HG02981 (cell line): ENCODE measurements around the gene PRELP.
"Not testable (repeated sequence)": the region's sequence is repeated elsewhere in the genome, so short reads cannot be mapped to it uniquely, and the experiment has no call there.

Experiments used
- ATAC-seq: cut with Tn5 transposase; IDR thresholded peaks from one replicate; pipeline ENCODE4 v1.9.1; 2021; ENCODE audit warnings: mild to moderate bottlenecking, moderate library complexity; ENCODE audit not compliant: unreplicated experiment

PRELP gene

DNA sequence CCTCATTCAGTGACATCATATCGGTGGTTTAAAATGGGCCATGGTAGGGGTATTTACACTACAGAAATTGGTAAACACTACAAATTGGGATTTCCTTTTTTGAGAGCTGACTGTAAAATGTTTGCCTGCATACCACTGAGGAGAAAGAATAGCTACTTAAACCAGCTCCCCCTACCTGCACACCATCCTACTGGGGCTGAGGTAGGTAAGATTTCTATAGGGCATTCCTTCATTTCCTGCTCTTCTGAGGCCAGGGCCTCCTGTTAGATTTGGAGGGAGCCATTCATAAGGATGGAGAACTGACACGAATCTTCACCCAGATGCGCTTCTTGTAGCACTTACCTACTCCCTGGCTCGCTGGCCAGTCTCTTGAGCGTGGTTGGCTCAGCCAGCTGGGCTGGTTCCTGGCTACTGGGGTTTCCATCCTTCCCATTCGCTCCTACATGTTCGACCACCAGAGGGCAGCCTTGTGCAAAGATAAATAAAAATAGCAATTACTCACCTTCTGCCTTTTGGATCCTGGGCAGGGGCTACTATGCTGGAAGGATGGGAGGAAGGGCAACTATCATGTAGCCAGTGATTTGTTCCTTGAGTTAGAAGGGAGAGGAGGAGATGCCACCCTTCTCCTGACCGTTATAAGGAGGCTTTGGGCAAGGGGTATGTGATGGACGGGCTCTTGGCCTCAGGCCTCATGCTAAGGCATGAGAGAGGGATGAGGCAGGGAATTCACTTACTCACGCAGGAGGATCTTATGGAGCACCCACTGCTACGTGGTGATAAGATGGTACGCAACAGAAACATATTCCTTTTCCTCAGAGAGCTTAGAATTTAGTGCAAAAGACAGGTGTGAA, 29.0 kb downstream of the PRELP start:
- no peak for ATAC-seq

DNA sequence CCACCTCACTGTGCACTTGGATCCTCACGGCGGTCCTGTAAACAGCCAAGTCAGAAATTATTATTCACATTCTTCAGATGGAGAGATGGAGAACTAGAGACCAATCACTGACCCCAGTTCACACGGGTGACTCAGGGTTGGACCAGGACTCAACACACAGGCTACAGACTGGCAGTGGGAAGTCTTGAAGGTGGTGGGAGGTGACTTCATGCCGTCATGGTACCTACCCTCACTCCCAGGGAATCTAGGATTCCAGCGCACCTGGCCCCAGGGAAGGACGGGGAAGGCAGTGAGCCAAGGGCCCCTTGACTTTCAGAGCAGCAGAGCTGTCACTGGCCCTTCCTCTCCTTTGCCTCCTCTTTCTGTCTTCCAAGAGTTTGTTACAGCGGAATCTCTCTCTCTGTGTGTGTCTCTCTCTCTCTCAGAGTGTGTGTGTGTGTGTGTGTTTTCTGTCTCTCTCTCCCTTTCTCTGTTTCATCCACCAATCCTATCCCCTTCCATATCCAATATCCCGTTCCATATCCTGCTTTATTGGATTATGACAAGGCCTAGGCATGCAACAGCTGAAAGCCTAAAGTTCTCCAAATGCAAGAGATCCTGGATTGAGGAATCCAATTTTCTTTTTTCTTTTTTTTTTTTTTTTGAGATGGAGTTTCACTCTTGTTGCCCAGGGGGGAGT, 30.1 kb downstream of the PRELP start:
- ATAC-seq: no peak

DNA sequence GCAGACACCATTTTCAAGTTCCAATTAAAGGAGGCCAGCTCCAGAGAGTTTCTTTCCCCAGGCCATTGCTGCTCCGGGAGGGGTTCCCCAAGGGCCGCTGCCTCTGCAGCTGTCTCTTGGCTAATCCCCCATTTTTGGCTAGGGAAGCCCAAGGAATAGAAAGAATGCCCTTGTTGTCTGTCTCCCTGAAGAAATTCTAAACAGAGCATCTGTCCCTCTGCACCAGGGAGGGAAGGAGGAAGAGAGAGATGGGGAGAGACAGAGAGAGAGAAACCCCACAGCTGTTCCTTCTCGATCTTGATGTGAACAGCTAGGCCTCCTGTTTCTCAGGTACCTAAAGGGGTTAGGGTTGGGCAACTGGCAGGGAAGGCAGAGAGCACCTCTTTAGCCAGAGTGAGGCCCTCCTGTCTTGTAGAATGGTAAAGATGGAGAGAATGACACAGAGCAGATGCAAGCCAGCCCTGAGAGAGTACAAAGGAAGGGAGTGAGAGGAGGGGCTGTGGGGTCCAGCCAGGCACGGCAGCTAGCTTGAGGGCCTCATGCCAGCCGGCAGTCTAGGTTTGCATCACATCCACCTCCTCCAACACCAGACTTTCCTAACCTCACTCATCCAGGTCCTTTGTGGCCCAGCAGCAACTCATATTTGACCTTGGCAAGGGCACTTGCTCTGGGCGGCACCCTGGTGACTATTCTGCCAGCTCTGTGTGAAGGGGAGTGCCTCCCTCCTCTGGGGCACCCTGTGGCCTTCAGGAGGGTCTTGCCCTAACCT, 31.4 kb downstream of the PRELP start:
- no peak for ATAC-seq

DNA sequence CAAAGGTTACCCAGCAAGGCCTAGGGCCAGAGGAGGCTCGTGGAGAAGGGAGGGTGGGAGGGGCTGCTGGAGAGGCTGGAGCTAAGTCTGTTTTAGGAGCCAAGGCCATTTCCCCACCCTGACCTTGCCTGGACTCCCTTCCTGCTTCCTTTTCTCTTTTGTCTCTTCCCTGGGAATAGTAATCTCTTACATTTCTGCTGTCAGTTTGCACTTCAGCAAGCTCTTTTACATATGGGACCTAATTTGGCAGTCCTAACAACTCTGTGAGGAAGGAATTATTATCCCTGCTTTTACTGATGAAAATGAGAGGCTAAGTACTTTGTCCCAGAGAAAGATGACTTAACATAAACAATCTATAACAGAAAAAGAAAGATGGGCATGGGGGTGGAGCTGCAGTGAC, 32.2 kb downstream of the PRELP start:
- ATAC-seq: no peak

DNA sequence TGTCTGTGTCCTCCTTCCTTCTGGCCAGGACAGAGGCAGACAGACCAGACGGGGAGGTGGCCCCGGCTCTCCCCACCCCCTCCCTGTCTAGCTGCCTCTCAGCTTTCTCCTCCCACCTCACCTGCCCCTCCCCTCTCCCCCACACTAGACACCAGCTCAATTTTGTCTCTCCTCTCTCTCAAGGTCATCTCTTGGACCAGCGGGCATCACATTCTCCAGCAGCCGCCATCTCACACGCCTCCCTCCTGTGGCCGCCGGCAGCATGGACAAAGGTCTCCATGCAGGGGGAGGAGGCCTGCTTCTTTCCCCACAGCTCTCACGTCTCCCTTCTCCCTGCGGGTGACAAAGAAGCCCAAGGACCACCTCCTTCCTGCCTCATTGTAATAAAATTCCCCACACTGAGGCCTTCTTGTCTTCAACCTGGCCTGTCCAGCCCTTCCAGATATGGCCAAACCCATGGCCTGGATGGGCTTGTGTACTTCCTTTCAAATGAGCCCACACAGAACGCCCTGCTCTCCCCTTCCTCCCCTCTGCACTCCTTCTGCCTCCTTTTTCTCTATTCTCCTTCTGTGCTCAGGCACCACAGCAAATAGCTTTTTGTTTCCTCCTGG, 33.0 kb downstream of the PRELP start:
- no peak for ATAC-seq

DNA sequence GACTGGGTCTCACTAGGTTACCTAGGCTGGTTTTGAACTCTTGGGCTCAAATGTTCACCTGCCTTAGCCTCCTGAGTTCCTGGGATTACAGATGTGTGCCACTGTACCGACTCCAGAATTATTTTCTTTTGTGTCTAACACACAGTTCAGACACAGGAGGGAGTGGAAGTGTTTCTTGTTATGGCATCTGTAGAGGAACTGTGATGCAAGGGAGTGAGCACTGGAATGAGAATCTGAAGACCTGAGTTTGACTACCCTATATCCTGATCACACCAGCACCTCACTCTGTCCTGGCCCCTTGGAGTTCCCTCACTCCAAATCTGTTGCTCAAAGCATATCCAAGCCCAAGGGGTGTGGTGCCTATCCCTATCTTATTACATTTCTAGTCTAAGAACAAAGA, 33.5 kb downstream of the PRELP start:
- no peak for ATAC-seq

DNA sequence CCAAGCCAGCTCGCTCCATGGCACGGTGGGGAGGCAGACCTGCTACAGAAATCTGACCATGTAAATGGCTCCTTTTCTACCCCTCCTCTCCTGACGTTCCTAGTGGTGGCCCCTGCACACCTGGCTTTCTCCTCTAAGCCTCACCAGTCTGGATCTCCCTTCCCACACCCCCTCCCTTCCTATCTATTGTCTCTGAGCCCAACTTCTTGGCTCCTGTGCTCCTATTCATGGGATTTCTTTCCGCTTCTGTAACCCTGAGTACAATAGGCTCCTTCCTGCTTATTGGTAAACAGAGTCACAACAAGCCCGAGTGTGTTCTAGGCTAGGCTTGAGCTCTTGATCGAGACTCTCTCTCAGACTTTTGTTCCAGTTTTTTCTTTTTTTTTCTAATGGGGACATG, 35.9 kb downstream of the PRELP start:
- ATAC-seq: no peak

- ATAC-seq: no peak
Measured at GRCh38 chr1:203511930-203512329, 36.3 kb downstream of the PRELP start.

DNA sequence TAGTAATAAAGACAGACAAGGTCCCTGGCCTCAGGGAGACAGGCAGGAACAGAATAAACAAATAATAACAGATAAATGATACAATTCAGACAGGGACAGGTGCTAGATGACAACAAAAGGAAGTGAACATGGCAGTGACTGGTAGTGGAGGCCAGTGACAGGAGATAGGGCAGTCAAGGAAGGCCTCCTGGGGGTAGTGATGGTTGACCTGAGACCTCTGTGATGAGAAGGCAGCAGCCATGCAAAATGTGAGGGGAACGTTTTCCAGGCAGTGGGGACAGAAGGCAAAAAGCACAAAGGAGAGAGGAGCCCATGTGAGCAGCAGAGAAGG, 36.9 kb downstream of the PRELP start:
- ATAC-seq: no peak

DNA sequence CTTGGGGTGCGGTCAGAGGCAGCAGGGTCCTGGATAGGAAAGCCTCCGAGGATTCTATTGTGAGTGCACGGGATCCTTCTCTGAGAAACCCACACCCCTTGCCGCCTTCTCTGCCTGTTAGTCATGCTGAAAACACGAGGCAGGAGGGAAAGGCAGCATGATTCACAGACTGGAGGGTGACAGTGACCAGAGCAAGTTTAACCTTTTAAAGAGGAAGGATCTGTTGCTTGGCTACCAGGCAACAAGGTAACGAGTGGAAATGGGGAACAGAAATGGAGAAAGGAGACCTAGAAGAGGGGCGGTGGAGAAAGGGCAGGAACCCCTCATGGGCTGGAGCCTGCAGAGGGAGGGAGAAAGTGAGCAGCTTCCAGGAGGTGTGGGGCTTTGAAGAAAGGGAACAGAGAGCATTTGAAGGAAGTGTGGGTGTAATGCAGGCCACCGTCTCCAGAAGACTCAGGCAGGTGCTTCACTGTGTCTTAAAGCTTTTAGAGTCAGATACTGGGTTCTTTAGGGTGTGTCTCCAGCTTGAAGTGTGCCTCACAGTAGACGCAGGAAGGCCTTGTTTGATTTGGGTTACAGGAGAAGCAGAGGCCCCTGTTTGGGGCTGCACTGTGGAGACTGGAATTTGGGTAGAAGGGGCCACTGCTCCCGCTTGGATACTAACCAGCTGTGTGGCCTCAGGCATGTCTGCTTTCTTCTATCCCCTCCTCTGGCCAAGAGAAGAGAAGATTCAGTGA, 37.4 kb downstream of the PRELP start:
- ATAC-seq: no peak

GRCh38 chr1:203513585-203514031, 38.0 kb downstream of the PRELP start:
- ATAC-seq: no peak

DNA sequence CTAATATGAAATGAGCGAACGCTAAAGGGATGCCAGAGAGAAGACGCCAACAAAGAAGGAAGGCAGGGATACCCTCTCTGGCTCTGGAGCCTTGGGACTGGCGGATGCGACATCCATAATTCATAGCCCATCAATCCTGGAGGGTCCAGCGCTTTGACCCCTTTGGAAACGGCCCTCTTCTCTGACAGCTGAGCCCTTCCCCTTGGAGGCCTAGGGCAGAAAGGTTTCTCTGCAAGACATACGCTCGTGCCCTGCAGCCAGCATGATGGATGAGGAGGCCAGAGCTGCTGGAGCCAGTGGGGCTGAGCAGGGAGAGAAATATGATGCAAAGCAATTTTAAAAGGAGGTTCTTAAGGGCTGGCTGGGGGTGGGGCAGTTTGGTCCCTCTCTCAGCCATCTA, 40.6 kb downstream of the PRELP start:
- ATAC-seq: no peak

DNA sequence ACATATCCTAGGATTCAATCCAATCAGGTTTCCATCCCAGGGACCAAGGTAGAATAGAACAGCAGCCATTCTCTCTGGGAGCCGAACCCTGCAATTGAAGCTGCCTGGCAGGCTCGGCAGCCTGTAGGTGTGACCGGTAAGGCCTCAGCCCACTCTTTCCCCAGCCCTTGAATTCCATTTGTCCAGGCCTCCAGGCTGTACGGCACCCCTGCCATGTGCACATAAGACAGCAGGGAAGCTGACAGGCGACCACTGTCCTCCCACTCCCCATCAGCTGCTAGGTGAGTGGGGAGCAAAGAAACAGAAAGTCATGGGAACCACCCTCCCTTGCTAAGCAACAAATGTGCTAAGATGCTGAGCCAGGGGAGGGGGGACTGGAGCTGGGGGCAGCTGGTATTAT, 41.3 kb downstream of the PRELP start:
- no peak for ATAC-seq

DNA sequence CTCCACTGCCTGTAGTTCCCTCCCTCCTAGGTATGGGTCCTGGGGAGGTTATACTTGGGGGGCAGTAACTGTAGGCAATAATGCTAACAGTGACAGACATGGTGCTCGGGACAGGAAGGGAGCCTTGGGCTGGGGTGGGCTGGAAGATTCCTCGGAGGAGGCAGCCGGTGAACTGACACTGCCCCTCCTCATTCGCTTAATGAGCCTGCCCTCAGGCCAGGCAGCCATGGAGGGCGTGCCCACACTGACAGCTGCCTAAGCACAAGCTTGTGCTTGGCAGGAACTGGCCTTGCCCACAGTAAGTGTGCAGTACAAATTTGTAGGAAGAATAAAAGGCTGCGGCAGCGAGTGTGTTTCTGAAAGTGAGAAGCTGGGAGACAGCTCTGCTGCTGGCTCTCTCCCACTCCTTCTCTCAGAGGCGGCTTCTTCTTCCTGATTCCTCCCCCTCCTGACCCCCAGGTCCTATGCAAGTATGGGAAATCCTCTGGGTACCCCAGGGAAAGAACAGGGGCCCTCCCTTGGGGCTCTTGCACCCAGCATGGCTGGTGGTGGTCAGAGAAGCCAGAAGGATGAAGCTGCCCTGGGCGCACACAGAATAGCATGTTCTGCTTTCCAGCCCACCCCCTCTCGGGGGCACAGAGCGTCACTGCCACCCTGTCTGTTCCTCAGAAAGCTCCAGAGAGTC, 42.0 kb downstream of the PRELP start:
- no peak for ATAC-seq

- ATAC-seq: not testable (repeated sequence)
Measured at GRCh38 chr1:203518139-203518538, 42.5 kb downstream of the PRELP start.

DNA sequence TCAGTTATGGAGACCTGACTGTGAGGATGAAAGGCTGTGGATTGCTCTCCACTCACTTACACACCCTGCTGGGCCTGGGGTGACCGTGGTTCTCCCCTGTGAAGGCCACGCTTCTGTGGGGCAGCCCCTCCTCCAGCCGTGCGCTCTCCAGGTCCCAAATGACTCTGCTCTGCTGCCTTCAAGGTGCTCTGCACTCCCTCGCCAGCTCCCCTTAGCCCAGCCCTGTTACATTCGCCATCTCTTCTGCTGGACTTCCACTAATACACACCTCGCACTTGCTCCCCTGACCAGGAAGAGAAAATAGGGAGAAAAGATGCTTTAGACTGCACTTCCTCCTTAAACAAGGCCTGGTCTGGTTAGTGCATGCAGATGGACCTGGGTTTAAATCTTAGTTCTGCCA, 42.9 kb downstream of the PRELP start:
- ATAC-seq: no peak

DNA sequence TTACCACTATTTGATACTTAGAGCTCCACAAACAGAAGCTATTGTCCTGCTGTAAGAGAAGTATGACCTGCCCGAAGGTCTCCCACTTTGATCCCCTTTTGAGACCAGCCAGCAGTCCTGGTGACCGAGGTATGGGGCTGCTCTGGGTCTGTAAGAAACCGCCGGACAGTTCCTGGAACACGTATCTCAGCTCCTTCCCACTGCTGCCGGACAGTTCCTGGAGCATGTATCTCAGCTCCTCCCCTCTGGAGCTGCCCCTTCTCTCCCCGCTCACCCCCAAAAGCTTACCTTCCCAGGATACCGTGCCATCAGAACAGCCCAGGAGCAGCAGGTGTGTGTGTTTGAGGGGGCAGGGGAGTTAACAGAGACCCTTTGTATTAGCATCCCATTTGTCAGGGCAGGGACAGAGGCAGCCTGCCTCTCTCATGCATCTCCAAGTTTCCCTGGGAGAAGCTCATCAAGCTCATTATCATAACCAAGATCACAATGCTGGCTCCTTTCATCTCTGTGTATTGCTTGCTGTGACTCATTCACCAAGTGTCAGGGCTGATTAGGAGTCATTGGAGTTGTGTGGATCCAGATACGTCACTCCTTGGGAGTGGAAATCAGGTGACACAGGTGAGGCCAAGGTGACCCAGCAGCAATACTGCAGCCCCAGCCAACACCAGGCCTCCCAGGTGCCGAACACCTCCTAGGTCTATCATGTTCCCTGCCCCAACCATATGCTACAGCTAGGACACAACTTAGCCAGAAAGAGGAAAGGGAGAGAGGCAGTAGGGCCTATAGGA, 43.6 kb downstream of the PRELP start:
- ATAC-seq: no peak

DNA sequence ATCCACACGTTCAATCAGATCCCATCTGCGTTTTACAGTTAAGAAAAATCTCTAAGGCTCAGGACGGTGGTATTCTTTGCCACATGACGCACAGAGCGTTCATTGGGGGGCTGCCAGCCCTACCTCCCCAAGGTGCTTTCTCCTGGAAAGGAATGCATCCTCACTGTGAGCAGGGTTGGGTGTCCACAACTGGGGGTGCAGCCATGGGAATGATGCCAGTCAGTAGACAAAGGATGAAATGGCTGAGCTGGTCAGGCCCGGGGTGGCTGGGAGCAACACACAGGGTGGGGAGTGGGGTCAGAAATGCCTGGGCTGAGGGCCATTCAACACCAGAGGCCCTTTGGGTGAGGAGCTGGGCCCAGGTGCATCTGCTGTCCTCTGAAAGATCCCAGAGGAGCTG, 44.3 kb downstream of the PRELP start:
- no peak for ATAC-seq

DNA sequence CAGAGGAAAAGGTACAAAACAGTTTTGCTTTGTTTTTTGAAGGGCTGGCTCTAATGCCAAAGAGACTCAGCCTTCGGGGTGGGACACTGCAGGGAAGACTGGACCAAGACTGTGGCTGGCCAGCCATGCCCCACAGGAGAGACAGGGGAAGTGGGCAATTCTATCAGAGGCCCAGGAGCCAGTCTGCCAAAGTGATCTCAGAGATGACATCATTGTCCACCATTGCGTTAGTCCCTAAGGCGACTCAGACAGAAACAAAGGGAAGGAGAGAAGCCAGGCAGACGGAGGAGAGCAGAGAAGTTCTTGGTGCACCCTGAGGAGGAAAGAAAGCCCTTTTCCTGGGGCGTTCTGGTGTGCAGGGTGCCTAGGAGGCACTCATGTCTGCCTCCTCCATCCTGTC, 44.7 kb downstream of the PRELP start:
- ATAC-seq: no peak
